Measurements from ENCODE around the gene PCMT1.

GRCh38 chr6:149860513-149860833 is 110.9 kb downstream of the PCMT1 start:
- TF ChIP-seq, protein P1, sequence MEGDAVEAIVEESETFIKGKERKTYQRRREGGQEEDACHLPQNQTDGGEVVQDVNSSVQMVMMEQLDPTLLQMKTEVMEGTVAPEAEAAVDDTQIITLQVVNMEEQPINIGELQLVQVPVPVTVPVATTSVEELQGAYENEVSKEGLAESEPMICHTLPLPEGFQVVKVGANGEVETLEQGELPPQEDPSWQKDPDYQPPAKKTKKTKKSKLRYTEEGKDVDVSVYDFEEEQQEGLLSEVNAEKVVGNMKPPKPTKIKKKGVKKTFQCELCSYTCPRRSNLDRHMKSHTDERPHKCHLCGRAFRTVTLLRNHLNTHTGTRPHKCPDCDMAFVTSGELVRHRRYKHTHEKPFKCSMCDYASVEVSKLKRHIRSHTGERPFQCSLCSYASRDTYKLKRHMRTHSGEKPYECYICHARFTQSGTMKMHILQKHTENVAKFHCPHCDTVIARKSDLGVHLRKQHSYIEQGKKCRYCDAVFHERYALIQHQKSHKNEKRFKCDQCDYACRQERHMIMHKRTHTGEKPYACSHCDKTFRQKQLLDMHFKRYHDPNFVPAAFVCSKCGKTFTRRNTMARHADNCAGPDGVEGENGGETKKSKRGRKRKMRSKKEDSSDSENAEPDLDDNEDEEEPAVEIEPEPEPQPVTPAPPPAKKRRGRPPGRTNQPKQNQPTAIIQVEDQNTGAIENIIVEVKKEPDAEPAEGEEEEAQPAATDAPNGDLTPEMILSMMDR (IDR thresholded peaks at IDR 0.05) = no peak
- no peak for TF ChIP-seq POLR2A (IDR thresholded peaks at IDR 0.05)

All from adrenal gland (tissue), 5 donors.